Duodenal mucosa (tissue), 2 donors: ENCODE results near the gene LYZL6.

Experiments
- H3K27ac ChIP-seq: one replicate; pipeline ENCODE4 v1.7.0; 2013; ENCODE audit warnings: low read depth, low read length
- H3K27me3 ChIP-seq, 2 donors: one replicate each; pipeline ENCODE4 v1.7.0; 2013; ENCODE audit warnings: low read length in 2 of 2, control low read depth in 1 of 2; ENCODE audit not compliant: insufficient read depth in 2 of 2, control insufficient read depth in 1 of 2
- H3K36me3 ChIP-seq, 2 donors: one replicate each; pipeline ENCODE4 v1.7.0; 2013; ENCODE audit warnings: low read length in 2 of 2, control low read depth in 1 of 2; ENCODE audit not compliant: insufficient read depth in 2 of 2, control insufficient read depth in 1 of 2
- H3K4me1 ChIP-seq, 2 donors: one replicate each; pipeline ENCODE4 v1.7.0; 2013; ENCODE audit warnings: low read length in 2 of 2, control low read depth in 1 of 2; ENCODE audit not compliant: insufficient read depth in 2 of 2, control insufficient read depth in 1 of 2
- H3K4me3 ChIP-seq, 2 donors: one replicate each; pipeline ENCODE4 v1.7.0; 2013; ENCODE audit warnings: low read length in 2 of 2, low read depth in 1 of 2
- H3K9ac ChIP-seq, 2 donors: one replicate each; pipeline ENCODE4 v1.7.0; 2013; ENCODE audit warnings: low read length in 2 of 2, low read depth in 1 of 2
- H3K9me3 ChIP-seq, 2 donors: one replicate each; pipeline ENCODE4 v1.7.0; 2013; ENCODE audit warnings: low read length in 2 of 2, control low read depth in 1 of 2; ENCODE audit not compliant: control insufficient read depth in 1 of 2

Gene LYZL6

DNA sequence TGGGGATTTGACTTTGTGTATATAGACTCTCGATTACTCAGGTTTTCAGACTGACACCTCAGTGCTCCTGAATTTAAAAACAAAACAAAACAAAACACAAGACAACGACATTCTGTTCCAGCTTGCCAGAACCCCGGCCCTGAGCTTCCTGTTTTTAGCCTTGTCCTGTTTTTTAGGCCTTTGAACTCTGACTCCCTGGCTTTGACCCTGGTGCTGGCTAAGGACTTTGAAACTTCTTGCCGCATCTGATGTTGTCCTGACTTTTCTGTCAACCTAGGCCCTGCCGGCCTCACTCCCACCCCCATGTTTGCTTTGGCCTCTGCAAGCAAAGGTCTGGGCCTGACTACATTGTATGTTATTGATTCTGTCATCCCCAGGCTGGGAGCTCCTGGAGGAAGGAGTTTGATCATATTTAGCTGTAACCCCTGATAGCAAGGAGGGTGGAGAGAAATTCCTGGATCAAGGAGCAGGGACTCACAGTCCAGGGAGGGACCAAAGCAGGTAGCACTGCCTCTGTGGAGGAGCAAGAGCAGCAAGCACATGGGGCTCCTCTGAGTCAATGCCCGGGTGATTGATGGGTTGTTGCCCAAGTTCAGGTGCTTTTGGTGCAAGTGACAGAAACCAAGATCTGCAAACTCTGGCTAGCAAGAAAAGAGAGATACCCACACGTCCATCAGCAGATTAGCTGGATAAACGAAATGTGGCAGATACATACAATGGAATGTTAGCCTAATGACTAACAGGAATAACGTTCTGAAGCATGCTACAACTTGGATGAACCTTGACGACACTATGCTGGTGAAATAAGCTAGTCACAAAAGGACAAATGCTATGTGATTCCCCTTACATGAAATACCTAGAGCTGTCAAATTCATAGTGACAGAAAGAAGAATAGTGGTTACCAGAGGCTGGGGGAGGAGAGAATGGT, 30.1 kb upstream of the LYZL6 start:
- H3K9ac ChIP-seq: no peak overlapping the region
- peaks cover 27 to 31% of the 10 kb centered on the region in 2 donors for H3K4me1 ChIP-seq
- H3K36me3 ChIP-seq: no peaks in the 10 kb centered on the region
- no peaks in the 10 kb centered on the region for H3K27me3 ChIP-seq
- H3K9me3 ChIP-seq: no peaks in the 10 kb centered on the region
- no peak overlapping the region for H3K4me3 ChIP-seq
- no peak overlapping the region for H3K27ac ChIP-seq

DNA sequence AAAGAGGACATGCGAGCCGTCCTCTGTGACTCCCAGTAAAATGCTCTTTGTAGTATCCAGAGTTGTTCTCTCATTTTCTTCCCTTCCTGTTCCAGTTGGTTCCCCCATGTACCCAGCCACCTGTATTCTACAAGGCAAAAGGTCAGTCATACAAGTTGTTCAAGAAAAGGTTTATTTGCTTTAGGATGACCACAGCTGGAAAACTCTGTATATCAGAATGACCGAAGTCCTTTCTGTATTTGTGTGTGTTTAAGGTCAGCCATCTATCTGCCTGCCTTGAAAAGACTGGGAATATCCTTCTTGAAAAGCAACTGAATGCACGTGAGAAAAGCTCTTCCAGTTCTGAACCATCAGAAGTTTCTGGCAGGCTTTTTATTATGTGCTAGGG, 29.4 kb upstream of the LYZL6 start:
- Histone ChIP-seq H3K4me1 (peaks cover 27 to 31% of the 10 kb centered on the region in 2 donors), H3K36me3 (no peaks in the 10 kb centered on the region), H3K27me3 (no peaks in the 10 kb centered on the region), H3K27ac (no peak overlapping the region), H3K4me3 (no peak overlapping the region), H3K9me3 (no peaks in the 10 kb centered on the region), H3K9ac (no peak overlapping the region)

DNA sequence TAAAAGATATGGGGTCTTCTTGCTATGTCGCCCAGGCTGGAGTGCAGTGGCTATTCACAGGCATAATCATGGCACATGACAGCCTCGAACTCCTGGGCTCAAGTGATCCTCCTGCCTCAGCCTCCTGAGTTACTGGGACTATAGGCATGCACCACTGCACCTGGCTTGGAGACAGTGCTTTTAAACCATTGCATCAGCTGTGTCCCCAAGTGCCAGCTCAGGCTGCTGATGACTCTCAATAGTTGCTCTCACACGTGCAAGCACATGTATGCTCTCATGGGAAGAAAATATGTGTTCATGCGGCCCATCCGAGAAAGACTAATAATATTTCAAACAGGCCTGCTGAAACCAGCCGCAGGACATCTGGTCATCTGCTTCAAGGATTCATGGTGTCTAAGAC, 29.0 kb upstream of the LYZL6 start:
- H3K4me3 ChIP-seq: no peak overlapping the region
- H3K27me3 ChIP-seq: no peaks in the 10 kb centered on the region
- H3K9me3 ChIP-seq: no peaks in the 10 kb centered on the region
- no peak overlapping the region for H3K27ac ChIP-seq
- H3K4me1 ChIP-seq: peaks cover 27 to 31% of the 10 kb centered on the region in 2 donors
- no peak overlapping the region for H3K9ac ChIP-seq
- H3K36me3 ChIP-seq: no peaks in the 10 kb centered on the region

DNA sequence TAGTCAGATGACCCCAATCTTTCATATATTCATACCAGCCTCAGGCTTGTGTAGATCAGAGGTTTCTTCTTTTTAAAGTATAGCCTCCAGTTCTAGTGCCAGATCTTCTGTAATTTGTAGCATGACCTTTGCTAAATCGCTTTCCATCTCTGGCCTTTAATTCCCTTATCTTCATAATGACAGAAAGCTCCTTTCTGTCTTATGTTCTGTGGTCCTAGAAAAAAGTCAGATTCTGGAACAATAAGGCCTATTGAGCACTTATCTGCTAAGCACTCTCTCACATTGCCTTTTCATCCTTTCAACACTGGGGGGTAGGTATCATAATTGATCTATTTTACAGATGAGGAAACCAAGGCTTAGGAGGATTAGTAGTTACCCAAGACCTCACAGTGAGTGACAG, 28.6 kb upstream of the LYZL6 start:
- no peaks in the 10 kb centered on the region for H3K9me3 ChIP-seq
- no peaks in the 10 kb centered on the region for H3K36me3 ChIP-seq
- no peak overlapping the region for H3K4me3 ChIP-seq
- H3K27me3 ChIP-seq: no peaks in the 10 kb centered on the region
- H3K27ac ChIP-seq: no peak overlapping the region
- no peak overlapping the region for H3K9ac ChIP-seq
- peaks cover 27 to 31% of the 10 kb centered on the region in 2 donors for H3K4me1 ChIP-seq

DNA sequence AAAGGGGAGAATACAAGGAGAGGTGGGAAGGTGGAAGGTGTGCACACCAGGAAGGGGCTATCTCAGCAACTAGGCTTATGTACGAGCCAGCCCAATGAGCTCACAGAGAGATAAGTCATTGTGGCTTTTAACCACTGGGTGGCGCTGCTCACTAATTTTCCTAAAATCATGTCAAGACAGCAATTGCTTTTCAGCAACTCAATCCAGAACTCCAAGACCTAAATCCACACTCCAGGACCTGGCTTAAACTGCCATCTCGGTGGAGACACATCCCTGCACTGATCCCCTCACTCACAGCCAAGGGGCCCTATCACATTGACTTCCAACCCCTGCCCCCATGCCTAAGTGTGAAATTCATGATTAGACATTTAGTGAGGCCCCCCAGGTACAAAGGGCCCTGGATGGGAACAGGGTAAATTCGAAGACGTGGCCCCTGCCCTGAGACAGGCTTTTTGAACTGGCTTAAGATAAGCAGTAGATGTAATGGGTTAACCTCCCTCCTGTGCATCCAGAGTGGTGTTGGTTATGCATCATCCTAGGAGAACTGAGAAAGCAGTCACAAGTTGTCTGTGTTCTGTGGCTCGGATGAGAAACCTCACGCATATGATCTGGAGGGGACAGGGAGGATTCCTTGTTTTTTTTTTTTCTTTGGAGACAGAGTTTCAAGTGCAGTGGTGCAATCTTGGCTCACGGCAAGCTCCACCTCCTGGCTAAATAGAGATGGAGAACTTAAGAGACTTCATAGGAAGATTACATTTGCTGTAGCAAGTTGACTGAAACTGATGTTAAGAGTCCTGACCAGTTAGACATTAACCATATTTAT, 26.3 kb upstream of the LYZL6 start:
- Histone ChIP-seq H3K4me1 (peaks cover 26 to 27% of the 10 kb centered on the region in 2 donors), H3K36me3 (no peaks in the 10 kb centered on the region), H3K9me3 (no peaks in the 10 kb centered on the region), H3K9ac (no peak overlapping the region), H3K4me3 (no peak overlapping the region), H3K27me3 (no peaks in the 10 kb centered on the region), H3K27ac (no peak overlapping the region)

DNA sequence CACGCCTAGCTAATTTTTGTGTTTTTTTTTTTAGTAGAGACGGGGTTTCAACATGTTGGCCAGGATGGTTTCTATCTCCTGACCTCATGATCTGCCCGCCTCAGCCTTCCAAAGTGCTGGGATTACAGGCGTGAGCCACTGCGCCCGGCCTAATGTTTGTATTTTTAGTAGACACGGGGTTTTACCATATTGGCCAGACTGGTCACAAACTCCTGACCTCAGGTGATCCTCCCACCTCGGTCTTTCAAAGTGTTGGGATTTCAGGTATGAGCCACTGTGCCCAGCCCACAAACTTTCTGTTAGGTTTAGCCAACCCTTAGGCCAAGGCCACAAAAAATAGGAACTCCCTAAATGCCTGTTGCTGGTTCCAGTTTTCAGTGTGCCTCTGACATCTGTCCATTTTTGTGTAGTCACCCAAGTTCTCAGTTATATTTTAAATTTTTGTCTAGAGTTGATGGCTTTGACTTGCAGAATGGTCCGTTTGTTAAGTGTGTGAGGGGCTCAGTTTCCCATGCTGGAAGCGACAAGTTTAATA, 25.1 kb upstream of the LYZL6 start:
- H3K36me3 ChIP-seq: no peaks in the 10 kb centered on the region
- peaks cover 21 to 22% of the 10 kb centered on the region in 2 donors for H3K4me1 ChIP-seq
- H3K27me3 ChIP-seq: no peaks in the 10 kb centered on the region
- no peak overlapping the region for H3K9ac ChIP-seq
- no peak overlapping the region for H3K27ac ChIP-seq
- H3K9me3 ChIP-seq: no peaks in the 10 kb centered on the region
- H3K4me3 ChIP-seq: no peak overlapping the region

DNA sequence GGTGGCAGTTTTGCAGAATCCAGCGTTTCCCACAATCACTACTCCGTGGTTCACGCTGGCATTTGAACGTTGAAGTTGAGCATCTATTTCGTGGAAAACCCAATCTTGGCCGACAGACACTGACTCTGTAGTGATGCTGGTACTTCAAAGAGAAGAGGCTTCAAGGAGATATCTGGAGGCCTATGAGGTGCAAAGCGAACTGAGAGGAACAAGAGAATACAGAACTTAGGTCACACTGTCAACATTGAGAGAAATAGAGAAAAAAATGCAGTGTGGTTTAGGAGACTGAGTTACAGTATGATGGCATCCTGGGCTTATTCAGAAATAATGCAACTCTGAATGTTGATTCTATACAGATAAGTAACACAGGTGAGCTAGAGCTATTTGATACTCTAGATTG, 21.8 kb upstream of the LYZL6 start:
- Histone ChIP-seq H3K9ac (no peak overlapping the region), H3K36me3 (no peaks in the 10 kb centered on the region), H3K9me3 (no peaks in the 10 kb centered on the region), H3K27me3 (peaks cover 0 to under 1% of the 10 kb centered on the region in 2 donors), H3K4me1 (peaks cover 5 to 6% of the 10 kb centered on the region in 2 donors), H3K27ac (no peak overlapping the region), H3K4me3 (no peak overlapping the region)

DNA sequence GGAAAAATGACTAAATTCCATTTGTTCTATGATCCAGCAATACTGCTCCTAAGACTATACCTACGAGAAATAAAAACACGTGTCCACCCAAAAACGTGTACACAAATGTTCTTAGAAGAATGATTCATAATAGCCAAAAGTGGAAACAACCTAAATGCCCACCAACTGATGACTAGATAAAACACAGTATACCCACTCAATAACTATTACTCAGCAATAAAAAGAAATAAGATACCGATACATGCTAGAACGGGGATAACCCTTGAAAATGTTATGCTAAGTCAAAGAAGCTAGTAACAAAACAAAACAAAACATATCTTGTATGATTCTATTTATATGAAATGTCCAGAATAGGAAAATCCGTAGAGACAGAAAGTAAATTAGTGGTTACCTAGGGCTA, 20.1 kb upstream of the LYZL6 start:
- Histone ChIP-seq H3K9ac (no peak overlapping the region), H3K9me3 (no peaks in the 10 kb centered on the region), H3K4me1 (no peaks in the 10 kb centered on the region), H3K27ac (no peak overlapping the region), H3K36me3 (no peaks in the 10 kb centered on the region), H3K4me3 (no peak overlapping the region), H3K27me3 (peaks cover 1 to 4% of the 10 kb centered on the region in 2 donors)

DNA sequence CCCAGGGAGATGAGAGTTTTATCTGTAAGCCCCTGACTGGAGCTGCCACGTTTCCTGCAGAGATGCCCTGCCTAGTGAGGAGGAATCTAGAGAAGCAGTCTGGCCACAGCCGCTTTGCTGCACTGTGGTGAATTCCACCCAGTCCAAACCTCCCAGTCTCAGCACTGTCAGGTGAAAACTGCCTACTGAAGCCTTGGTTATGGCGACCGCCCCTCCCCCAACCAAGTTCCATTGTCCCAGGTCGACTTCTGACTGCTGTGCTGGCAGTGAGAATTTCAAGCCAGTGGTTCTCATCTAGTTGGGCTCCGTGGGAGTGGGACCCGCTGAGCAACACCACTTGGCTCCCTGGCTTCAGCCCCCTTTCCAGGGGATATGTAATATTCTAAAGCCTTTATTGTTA, 10.2 kb upstream of the LYZL6 start:
- no peak overlapping the region for H3K27ac ChIP-seq
- no peaks in the 10 kb centered on the region for H3K4me1 ChIP-seq
- no peak overlapping the region for H3K9ac ChIP-seq
- no peaks in the 10 kb centered on the region for H3K36me3 ChIP-seq
- peaks cover 0 to 3% of the 10 kb centered on the region in 2 donors for H3K27me3 ChIP-seq
- no peaks in the 10 kb centered on the region for H3K9me3 ChIP-seq
- H3K4me3 ChIP-seq: no peak overlapping the region

DNA sequence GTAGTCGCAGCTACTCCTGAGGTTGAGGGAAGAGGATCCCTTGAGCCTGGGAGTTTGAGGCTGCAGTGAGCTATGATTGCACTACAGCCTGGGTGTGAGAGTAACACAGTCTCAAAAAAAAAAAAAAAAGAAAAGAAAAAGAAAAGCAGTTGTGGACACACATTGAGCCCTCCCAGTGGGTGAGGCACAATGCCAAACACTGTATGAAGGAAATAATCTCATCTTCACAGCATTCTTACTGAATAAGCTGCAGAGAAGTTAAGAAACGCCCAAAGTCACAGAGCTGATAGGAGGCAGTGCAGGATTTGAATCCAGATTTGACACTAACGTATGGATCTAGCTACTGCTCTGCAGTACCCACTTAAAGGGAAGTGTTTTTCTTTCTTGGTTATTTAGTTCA, 5.9 kb upstream of the LYZL6 start:
- H3K9ac ChIP-seq: no peak overlapping the region
- no peaks in the 10 kb centered on the region for H3K36me3 ChIP-seq
- no peaks in the 10 kb centered on the region for H3K27me3 ChIP-seq
- H3K9me3 ChIP-seq: no peaks in the 10 kb centered on the region
- H3K4me1 ChIP-seq: peaks cover 0 to 3% of the 10 kb centered on the region in 2 donors
- H3K27ac ChIP-seq: no peak overlapping the region
- H3K4me3 ChIP-seq: no peak overlapping the region
